MM.1S (cell line): ENCODE data around the gene AMACR.

ENCODE experiments used
- EZH2phosphoT487 ChIP-seq: fragments of 300-600 bp; sonication (generic); IDR thresholded peaks from 2 replicates; pipeline ENCODE4 v1.6.1; 2018; ENCODE audit warnings: antibody characterized with exemption, low read length
- TF ChIP-seq, protein P1 (sequence below): fragments of 300-600 bp; sonication (generic); IDR thresholded peaks from 2 replicates; pipeline ENCODE4 v1.5.1; 2016; ENCODE audit warnings: antibody characterized with exemption, low read length, mixed read lengths

DNA sequence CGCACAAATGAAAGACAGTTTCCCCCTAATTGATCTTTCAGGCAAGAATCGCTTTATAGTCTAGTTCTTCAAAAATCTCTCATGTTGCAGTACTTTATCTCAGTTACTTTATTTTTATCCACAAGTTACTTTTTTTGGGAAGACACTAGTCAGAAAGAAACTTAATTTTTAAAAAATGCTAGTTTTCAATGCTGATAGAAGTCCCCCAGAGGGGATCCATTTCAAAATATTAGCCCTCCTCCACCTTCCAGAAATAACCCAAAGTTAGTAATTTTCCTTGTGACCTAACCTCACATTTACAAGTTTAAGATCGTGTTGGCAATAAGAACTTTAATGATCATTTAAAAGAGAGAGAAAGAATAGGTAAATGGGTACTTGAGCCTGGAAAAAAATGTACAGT, 24.1 kb upstream of the AMACR start:
- TF ChIP-seq, protein P1, sequence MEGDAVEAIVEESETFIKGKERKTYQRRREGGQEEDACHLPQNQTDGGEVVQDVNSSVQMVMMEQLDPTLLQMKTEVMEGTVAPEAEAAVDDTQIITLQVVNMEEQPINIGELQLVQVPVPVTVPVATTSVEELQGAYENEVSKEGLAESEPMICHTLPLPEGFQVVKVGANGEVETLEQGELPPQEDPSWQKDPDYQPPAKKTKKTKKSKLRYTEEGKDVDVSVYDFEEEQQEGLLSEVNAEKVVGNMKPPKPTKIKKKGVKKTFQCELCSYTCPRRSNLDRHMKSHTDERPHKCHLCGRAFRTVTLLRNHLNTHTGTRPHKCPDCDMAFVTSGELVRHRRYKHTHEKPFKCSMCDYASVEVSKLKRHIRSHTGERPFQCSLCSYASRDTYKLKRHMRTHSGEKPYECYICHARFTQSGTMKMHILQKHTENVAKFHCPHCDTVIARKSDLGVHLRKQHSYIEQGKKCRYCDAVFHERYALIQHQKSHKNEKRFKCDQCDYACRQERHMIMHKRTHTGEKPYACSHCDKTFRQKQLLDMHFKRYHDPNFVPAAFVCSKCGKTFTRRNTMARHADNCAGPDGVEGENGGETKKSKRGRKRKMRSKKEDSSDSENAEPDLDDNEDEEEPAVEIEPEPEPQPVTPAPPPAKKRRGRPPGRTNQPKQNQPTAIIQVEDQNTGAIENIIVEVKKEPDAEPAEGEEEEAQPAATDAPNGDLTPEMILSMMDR: no peak
- no peak for TF ChIP-seq EZH2phosphoT487
